HCEC 1CT (cell line): ENCODE results near the gene PLXNC1.
A peak's percentile ranks its signal among the peaks of the same experiment; 100 is the strongest.

Experiments used
- DNase-seq: peaks from one replicate; pipeline ENCODE4 v3.0.0-alpha.2; 2017

Gene PLXNC1

DNA sequence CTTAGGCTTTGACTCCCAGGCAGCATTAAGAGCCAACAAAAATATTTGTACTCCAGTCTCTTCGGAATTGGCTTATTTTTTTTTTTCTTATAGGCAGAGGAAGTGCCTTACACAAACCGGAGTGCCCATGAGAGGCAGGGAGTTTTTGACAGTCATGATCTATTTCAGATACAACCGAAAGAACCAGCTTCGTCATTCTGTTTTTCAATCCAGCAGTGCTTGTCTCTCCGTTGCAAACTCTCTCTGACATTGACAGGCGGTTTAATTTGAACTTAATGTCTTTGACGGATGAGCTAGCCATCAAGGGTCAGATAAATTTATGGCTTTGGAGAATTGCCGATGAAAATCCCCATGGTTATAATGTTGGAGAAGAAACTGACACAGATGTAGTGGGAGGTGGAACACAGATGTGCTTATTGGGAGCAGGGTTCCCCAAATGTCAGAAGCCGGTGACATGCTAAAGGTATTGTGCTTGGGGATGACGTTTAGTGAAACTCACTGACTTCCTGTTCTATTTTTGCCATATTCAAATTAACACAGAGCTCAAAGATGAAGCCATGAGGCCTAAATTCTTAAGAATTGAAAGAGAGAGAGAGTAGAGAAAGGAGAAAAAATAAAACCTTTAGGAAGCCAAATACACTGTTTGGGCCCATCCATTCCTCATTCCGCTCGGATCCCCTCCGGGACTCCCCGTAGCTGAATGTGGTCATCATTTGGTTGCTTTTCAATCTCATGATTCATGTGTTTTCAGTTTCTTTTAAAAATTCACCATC, 59.7 kb downstream of the PLXNC1 start:
- DNase-seq: no peak

DNA sequence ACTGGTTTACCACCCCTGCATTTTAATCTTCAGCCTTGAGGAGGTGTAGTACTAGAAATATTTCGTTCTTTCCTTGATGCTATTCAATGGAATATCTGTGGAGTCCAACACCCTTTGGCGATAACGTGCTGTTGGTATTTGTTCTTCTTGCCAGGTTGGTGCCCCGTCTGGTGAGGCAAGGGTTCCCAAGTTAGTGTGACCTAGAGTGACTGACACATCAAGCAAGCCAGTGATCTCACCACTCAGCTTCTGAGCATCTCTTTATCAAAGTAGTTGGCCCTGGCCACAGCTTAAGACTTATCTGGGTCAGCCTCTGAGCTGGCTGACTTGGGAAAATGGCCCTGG, 60.2 kb downstream of the PLXNC1 start:
- DNase-seq: no peak

DNA sequence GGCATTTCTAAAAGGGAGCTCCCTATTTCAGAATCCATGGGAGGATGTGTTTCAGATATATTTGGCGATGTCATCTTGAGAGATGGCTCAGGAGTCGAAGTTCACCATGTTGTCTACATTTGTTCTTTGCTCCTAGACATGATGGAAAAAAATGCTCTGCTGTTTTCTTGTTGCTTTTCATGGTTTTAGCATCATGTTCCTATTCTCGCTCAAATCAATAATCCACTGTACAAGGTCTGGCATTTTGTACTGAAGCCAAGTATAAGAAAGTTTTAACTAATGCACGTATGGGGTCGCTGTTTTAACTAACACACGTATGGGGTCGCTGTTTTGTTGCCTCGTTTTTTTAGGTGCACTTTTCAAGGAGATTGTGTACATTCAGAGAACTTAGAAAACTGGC, 60.9 kb downstream of the PLXNC1 start:
- DNase-seq: no peak

DNA sequence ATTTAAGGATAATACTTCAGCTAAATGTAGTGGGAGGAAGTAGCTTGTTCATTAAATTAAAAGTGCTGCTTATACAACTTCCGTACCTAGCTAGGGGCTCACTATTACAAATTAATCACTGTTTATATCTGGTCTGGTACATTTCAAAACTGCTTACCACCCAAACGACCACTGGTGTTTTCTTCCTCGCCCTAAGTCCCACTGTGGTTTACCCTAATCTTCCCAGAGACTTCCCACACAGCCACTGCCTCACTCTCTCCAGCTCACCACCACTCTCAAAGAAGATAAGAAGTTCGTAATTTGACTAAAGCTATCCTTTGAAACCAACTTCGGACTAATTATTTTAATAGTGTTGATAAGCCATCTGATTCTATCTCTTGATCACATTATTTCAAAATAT, 62.6 kb downstream of the PLXNC1 start:
- DNase-seq: no peak

DNA sequence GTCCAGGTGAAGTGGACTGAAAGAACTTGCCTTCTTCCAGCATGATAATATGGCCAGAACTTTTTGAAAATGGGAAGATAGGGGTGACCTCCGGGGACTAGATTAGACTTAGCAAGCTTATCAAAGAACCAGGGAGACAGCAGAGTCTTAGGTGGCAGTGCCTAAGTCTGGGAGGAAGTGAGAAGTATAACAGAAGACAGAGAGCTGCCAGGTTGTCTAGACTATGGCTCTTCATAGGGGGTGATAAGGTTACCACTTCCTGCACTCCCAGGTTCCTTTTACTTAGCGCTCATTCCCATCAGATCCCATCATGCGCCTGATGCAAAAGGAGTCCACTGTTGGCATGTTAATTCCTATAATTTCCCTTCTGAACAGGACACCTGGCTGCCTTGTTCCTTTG, 69.9 kb downstream of the PLXNC1 start:
- DNase-seq: no peak

DNA sequence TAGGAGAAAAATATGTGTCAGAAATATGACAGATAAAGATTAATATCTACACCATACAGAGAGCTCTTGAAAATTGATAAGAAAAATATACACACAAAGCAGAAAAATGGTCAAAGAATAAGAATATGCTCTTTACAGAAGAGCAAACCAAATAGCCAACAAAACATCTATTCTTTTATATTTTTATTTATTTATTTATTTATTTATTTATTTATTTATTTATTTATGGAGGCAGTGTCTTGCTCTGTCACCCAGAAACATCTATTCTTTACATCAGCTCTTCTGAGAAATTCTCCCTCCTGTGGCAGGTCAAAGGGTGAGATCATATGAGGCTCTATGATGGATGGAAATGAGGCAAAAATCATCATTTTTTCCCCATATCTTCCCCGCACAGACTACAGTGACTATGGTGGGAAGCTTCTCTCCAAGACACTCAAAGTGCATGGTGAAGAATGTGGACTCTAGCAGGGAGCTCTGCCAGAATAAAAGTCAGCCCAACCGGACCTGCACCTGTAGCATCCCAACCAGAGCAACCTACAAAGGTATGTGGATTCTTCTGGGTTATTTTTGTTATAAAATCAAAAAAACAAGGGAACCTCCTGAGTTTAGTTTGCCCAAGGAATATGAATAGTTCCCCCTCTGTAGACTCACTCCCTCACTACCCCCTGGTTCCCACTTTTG, 71.4 kb downstream of the PLXNC1 start:
- DNase-seq: no peak

DNA sequence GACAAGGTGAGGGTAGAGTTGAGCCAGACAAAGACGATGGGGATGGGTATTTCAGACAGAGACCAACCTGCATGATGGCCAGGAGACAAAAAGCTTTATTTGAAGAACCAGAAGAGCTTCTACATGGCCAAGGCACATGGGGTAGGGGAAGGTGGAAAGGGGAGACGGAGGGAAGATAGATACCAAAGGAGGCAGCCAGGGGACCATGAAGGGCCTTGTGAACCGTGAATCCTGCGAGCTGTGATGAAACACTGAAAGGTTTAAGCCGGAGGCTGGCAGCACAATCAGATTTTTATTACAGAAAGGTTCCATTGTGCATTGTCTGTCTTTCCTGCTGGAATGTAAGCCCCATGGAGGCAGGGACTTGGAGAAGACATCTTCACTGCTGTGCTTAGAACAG, 72.4 kb downstream of the PLXNC1 start:
- DNase-seq: no peak

DNA sequence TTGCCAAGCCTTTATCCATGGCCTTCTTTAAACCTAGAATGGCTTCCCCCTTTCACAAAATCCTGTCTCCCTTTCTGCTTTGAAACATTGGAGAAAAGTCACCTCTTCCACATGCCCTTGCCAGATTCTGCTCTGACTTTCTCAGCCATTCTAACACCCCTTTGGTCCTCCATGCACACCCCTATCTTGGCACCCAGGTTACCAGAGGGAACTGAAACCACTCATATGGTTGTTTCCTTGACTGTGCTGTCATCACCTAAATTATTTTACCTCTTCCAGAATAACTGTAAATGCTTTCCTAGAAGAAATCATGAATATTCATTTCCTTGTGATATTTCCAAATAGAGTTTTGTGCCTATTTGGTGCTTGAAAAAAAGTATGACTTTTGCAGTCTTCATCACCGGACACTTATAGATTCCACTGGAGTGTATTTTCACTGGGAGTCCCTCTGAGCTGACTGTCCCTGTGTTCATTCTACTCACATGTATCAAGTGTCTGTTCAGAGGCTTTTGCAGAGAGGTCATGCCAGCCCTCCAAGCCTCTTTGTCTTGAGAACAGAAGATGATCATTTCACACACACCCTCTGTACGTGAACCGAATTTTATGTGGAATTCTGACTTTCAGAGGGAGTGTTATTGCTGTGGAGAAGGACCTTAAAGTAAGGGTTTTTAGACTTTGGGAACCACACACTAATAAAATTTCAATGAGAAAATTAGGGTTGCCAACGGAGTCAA, 74.1 kb downstream of the PLXNC1 start:
- no peak for DNase-seq

DNA sequence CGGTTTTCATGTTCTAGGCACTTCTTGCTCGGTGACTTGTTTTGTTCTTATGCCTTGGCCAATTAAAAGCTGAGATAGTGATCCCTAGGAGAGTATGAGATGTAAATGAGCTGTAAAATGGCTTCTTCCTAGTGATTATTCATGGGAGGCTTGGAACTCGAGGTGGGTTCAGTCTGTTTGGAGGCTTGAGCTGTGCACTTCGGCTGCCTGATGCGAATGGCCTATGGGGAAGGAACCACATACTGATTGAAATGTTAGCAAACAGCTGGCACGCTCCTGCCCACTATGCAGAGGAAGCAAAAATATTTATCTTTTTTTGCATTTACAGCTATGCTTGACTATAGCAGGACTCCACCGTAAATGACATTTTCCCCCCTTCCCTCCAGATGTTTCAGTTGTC, 75.5 kb downstream of the PLXNC1 start:
- no peak for DNase-seq

DNA sequence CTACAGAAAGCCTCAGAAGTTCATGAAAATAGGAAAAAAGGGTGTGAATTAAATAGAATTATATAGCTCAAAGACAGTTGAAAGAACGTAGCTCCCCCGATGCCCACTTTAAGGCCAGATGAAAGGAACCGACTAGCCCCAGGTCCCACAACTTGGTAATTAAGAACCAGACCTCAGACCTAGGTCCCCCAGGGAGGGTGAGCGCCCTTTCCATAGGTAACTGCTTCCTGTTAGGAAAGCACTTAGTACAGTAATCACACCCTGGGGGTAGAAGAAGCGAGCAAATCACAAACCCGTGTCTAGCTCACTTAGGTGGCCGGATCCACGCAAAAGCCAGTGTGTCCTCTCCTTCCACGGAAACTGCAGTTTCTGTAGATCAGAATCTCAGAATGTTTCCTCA, 77.1 kb downstream of the PLXNC1 start:
- no peak for DNase-seq

DNA sequence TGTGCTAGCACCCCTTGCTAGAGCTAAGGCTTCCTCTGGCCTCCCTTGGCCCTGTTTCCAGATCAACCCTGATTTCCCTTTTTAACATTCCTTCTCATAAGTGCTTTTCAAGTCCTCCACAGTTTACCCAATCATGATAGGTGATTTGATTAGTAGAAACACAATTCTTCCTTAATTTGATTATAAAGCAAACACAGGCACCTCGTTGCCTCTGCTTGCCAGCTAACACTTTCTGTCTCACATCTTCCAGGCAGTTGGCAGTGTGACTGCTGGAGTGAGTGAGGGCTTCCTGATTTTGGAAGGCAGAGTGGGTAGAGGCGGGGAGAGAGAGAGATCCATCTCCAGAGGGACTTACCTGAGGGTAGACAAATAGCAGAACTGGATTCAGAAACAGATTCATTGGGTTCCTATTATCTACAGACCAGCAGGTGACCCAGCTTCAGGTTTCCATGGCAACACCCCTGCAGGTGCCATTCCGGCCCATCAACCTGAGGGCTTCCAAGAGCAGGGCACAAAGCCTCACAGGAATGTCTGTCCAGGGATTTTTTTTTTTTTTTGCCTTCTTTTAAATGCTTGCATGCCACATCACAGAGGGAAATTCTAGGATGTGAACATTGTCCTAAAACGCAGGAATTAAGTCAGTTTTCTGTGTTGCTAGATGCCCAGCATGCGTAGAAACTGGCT, 77.7 kb downstream of the PLXNC1 start:
- DNase-seq: no peak

DNA sequence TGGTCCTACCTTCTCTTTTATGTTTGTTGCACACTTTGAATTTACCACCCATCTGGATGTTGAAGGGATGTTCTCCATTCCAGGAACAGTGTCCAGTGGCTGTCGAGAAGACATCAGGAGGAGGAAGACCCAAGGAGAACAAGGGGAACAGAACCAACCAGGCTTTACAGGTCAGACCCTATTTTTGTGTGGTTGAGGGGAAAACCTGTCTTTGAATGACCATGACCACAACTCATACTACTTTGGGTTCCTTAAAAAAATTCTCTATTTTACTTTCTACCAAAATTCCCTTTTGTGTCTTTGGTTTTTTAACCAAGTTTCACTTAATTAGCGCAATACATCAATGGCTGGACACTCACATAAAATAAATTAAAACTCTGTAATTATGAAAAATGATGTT, 78.7 kb downstream of the PLXNC1 start:
- DNase-seq: no peak

DNA sequence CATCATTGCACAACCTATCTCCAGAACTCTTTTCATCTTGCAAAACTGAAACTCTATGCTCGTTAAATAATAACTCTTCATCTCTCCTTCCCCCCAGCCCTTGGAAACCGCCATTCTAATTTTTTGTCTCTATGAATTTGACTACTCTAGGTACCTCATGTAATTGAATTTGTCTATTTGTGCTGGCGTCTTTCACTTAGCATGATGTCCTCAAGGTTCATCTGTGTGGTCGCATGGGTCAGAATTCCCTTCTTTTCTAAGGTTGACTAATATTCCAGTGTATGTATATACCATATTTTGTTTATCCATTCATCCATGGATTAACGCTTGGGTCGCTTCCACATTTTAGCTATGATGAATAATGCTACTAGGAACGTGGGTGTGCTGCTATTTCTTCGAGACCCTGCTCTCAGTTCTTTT, 80.1 kb downstream of the PLXNC1 start:
- no peak for DNase-seq

DNA sequence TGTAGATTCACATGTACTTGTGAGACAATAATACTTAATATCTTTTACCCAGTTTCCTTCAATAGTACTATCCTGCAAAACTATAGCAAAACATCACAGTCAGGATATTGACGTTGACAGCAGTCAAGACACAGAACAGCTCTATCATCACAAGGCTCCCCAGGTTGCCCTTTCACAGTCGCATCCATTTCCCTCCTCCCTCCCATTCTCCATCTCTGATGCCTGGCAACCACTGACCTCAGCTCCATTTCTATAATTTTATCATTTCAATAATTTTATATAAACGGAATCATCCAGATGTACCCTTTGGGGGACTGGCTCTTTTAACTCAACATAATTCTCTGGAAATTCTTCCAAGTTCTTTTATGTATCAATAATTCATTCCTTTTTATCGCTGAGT, 81.5 kb downstream of the PLXNC1 start:
- DNase-seq: no peak

DNA sequence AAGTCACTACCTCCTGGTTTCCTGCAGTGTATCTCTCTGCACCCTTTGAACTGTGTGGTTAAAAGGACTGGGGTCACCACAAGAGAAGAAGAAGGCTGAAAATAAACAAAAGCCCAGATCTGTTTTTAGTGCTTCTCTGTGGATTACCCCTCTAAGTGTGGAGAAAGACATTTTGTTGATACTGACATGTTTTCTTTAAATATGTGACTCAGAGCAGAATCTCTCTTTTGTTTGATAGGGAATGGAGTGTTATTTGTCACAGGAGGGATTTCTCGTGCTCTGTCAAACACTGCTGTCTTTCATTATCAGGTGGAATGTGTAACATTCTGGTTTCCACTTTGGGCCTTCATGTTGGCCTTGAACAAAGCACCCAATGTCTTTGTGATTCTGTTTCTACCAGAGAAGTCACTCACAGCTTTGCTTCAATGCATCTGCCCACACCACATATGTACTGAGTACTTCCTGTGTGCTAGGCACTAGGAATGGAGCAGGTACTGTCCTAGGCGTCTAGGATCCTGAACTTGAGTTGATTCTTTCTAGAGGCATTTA, 82.1 kb downstream of the PLXNC1 start:
- DNase-seq: no peak

DNA sequence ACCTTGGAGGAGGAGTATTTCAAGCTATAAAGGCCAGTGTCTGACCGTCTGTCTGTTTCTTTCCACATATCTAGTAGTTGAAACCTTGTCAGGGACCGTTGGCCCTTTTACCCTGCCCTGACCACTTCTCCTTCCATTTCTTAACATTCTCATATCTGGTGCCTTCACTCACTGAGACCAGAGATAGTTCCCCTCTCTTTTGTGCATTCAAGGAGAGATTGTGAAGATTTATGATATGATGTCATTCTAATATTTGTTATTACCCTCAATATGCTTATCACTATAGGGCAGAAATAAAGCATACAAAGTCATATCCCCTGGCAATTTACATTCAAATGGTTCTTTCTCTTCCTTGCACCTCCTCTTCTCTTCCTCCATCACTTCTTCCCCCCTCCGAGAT, 83.3 kb downstream of the PLXNC1 start:
- no peak for DNase-seq

DNA sequence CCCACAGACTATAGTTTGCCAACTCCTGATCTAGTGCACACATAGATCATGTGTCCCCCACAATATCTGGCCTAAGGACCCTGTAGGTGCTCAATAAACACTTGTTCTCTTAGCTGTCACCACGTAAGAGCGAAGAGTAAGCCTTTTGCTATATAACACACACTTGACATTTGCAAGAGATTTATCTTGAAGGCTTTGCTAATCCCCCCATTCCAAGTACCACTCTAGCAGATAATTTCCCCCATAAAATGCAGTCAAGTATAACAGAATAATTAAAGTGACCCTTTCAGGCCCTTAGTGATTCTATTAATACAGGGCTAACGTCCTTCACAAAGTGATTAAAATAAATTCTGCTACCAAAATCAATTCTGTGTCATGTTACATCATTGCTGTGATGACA, 87.5 kb downstream of the PLXNC1 start:
- no peak for DNase-seq

DNA sequence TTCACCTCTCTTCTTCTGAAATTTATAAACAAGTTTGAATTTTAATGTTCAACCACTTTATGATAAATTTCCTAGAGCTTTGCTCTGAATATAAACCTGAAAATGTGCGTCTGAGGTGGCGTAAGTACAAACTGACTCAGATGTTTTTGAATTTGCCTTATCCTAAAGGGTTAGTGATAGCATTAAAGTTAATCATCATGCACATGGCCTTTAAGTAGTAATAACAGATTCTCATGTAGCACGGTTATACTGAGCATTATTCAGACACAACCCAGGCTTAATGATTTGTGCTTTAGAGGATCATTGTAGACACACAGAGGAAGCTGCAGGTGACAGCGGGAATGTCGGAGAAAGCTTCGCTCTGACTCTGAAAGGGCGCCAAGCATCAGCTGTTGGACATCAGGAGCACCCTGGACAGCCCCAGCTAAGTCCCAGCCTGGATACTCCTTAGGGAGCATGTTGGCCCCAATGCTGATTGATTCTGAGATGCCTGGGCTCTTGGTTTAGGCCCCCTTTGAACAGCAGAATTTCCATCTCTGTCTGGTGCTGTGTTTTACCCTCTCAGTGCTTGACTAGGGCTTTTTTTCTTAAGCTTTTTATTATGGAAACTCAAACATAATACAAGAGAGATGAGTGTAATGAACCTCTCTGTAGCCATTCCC, 91.1 kb downstream of the PLXNC1 start:
- no peak for DNase-seq

DNA sequence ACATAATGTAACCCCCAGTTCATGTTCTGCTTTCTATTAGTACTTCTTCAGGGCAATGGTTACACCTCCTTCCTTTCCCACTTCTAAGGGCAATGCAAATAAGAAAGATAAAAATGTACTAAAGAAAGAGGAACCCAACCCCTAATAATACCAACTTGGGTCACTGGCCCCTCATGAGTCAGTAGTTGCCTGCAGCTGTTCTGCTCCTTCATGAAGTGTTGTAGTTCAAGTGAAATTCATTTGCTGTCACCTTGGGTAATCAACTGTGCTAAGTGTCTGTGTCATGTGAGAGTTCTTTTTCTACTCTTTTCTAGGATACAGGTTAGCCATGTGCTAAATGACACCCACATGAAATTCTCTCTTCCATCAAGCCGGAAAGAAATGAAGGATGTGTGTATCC, 91.8 kb downstream of the PLXNC1 start:
- no peak for DNase-seq

DNA sequence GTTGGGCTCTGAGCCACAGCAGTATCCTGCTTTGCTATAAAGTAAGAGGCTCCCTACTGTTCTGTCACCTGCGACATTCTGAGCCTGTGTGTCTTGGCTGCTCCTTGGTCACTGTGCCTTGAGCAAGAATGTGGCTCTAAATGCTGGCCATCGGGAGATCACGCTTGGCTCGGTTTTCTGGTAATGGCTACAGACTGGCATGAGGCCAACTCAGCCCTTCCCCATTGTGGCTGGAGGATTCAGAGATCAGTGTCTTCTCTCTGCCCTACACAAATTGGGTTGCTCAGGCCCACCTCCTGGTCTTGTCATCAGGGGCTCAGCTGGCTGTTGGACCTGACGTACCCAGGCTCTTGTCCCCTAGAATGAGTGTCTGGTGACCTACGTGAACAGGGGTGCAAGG, 94.5 kb downstream of the PLXNC1 start:
- no peak for DNase-seq

DNA sequence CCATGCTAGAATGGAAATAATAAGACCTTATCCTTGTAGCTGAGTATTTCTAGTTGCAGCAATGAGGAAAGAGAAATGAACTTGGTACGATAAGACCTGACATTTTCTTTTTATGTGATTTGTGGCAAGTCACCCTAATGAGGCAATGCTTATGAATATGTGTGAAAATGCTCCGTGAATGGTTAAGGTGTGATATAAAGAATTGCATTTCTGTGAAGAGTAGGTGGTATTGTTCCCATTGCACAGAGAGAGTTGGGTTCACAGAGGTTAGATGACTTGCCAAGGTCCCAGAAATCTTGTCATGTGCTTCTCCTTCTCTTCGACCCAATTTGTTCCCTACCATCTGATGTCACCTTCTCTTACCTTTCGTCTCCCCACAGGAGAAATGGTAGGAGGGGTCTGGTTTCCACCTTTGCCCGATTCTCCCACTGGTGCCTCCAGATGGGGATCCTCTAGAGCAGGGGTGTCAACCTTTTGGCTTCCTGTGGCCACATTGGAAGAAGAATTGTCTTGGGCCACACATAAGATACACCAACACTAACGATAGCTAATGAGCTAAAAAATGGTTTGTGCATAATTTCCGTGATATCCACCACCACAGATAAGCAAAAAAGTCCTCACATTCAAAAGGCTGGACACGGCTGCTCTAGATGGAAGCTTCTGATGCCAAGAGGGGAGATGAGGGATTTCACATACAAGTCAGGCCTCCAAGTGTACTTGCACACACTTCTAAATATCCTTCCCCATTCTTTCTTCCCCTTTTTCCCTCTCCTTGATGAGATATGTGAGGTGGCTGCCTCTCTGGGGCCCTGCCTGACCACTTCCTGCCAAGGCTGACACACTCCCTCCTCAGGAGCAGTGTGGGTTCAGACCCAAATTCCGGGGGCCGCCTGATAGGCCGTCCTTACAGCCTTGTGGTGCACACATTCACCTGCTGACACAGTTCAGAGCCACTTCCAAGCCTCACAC, 96.1 kb downstream of the PLXNC1 start:
- peak; percentile 18 for DNase-seq
